Neural progenitor cell (in vitro differentiated cells): Measurements from ENCODE around the gene TPSB2. TPM values are rescaled to one million over a fixed set of nuclear protein-coding genes. Genes with fewer than 3 reads are reported as not detected.
"Not testable (repeated sequence)": the region's sequence is repeated elsewhere in the genome, so short reads cannot be mapped to it uniquely, and the experiment has no call there.

Experiments used
- DNase-seq: peaks from one replicate; pipeline ENCODE4 v3.0.0-alpha.2; 2016; ENCODE audit warnings: low spot score
- H2AFZ ChIP-seq: fragments of 200-600 bp; sonication (generic); replicated peaks from 2 replicates; pipeline ENCODE4 v1.6.1; 2016; ENCODE audit warnings: antibody characterized with exemption
- H3F3A ChIP-seq: fragments of 200-600 bp; sonication (generic); 2 replicates; pipeline ENCODE4 v1.6.1; 2016; ENCODE audit warnings: antibody characterized with exemption, low read depth
- H3K27ac ChIP-seq: fragments of 200-600 bp; sonication (generic); 2 replicates; pipeline ENCODE4 v1.5.1; 2016; ENCODE audit warnings: mild to moderate bottlenecking
- H3K27me3 ChIP-seq: fragments of 200-600 bp; sonication (generic); 2 replicates; pipeline ENCODE4 v1.6.1; 2016; ENCODE audit warnings: mild to moderate bottlenecking, moderate library complexity
- H3K36me3 ChIP-seq: fragments of 200-600 bp; sonication (generic); 2 replicates; pipeline ENCODE4 v1.5.1; 2016
- H3K4me1 ChIP-seq: fragments of 200-600 bp; sonication (generic); 2 replicates; pipeline ENCODE4 v1.6.1; 2016; ENCODE audit warnings: mixed run types
- H3K4me2 ChIP-seq: fragments of 200-600 bp; sonication (generic); 2 replicates; pipeline ENCODE4 v1.6.1; 2016
- H3K4me3 ChIP-seq: fragments of 200-600 bp; sonication (generic); 2 replicates; pipeline ENCODE4 v1.5.1; 2016
- H3K79me2 ChIP-seq: fragments of 200-600 bp; sonication (generic); 2 replicates; pipeline ENCODE4 v1.6.1; 2016; ENCODE audit warnings: low read depth
- H3K9ac ChIP-seq: fragments of 200-600 bp; sonication (generic); 2 replicates; pipeline ENCODE4 v1.6.1; 2016
- H3K9me3 ChIP-seq: fragments of 200-600 bp; sonication (generic); 2 replicates; pipeline ENCODE4 v1.5.1; 2016; ENCODE audit warnings: low read depth
- H4K20me1 ChIP-seq: fragments of 200-600 bp; sonication (generic); 2 replicates; pipeline ENCODE4 v1.6.1; 2016; ENCODE audit warnings: low read depth
- H3K27ac Mint-ChIP-seq: 3 replicates; pipeline ENCODE4 v1.8.0; 2021; ENCODE audit warnings: mixed read lengths
- H3K27me3 Mint-ChIP-seq: 2 replicates; pipeline ENCODE4 v1.8.0; 2022; ENCODE audit warnings: low read depth, mild to moderate bottlenecking, inconsistent platforms, moderate library complexity, mixed read lengths; ENCODE audit not compliant: insufficient read depth
- H3K36me3 Mint-ChIP-seq: 3 replicates; pipeline ENCODE4 v1.8.0; 2021; ENCODE audit warnings: mixed read lengths
- H3K4me1 Mint-ChIP-seq: 3 replicates; pipeline ENCODE4 v1.8.0; 2021; ENCODE audit warnings: mixed read lengths
- H3K4me3 Mint-ChIP-seq: 3 replicates; pipeline ENCODE4 v1.8.0; 2021; ENCODE audit warnings: mild to moderate bottlenecking, moderate library complexity, mixed read lengths
- H3K9me3 Mint-ChIP-seq: 3 replicates; pipeline ENCODE4 v1.8.0; 2020; ENCODE audit warnings: mixed read lengths
- EZH2 ChIP-seq: fragments of 200-600 bp; sonication (generic); IDR thresholded peaks from 2 replicates; pipeline ENCODE4 v1.6.1; 2017; ENCODE audit warnings: antibody characterized with exemption, mild to moderate bottlenecking, moderate library complexity
- total RNA-seq: library from RNA; depleted of rRNA; stranded (reverse); fragments of >200 nt; gene quantifications from 2 replicates; pipeline ENCODE4 v1.2.3, GENCODE V29; 2015; ENCODE audit warnings: low replicate concordance

TPSB2 gene
- total RNA-seq, 1 donor from 2014 or later: not detected

- not testable (repeated sequence) for H3K27me3 ChIP-seq, H3K9me3 Mint-ChIP-seq, H4K20me1 ChIP-seq, H3K36me3 Mint-ChIP-seq, H2AFZ ChIP-seq, H3K27me3 Mint-ChIP-seq, H3K4me3 Mint-ChIP-seq, H3K4me1 Mint-ChIP-seq, H3K4me2 ChIP-seq, H3K4me3 ChIP-seq, H3K9ac ChIP-seq, H3K36me3 ChIP-seq, H3K4me1 ChIP-seq, H3K27ac ChIP-seq, H3K9me3 ChIP-seq, H3K79me2 ChIP-seq, DNase-seq, H3F3A ChIP-seq
- peak overlapping the region; percentile 4 for H3K27ac Mint-ChIP-seq
Measured at GRCh38 chr16:1238909-1239308, 8.9 kb upstream of the TPSB2 start.

- Mint-ChIP-seq H3K36me3 (no peaks in the 10 kb centered on the region), H3K4me1 (peaks cover 2% of the 10 kb centered on the region), H3K27ac (peak overlapping the region; percentile 29), H3K9me3 (no peaks in the 10 kb centered on the region), H3K27me3 (peaks cover 6% of the 10 kb centered on the region), H3K4me3 (peak overlapping the region; percentile 71)
- H3K36me3 ChIP-seq: no peaks in the 10 kb centered on the region
- no peaks in the 10 kb centered on the region for H3K79me2 ChIP-seq
- no peaks in the 10 kb centered on the region for H4K20me1 ChIP-seq
- H3K4me2 ChIP-seq: no peak overlapping the region
- H2AFZ ChIP-seq: no peak overlapping the region
- no peak overlapping the region for H3K27ac ChIP-seq
- H3F3A ChIP-seq: no peaks in the 10 kb centered on the region
- no peaks in the 10 kb centered on the region for H3K9me3 ChIP-seq
- no peaks in the 10 kb centered on the region for H3K27me3 ChIP-seq
- no peak overlapping the region for H3K4me3 ChIP-seq
- DNase-seq: no peak
- no peak overlapping the region for H3K9ac ChIP-seq
- no peak for TF ChIP-seq EZH2
- no peaks in the 10 kb centered on the region for H3K4me1 ChIP-seq
Measured at GRCh38 chr16:1237990-1238389, 8.0 kb upstream of the TPSB2 start.

GRCh38 chr16:1236659-1237058 is 6.7 kb upstream of the TPSB2 start:
- DNase-seq, H3K4me3 Mint-ChIP-seq, H3K36me3 Mint-ChIP-seq, H3K4me1 ChIP-seq, H3K9me3 Mint-ChIP-seq, H3K27ac Mint-ChIP-seq, H3K79me2 ChIP-seq, H4K20me1 ChIP-seq, H3K9me3 ChIP-seq, H3F3A ChIP-seq, H3K27ac ChIP-seq, H3K36me3 ChIP-seq, H3K4me3 ChIP-seq, H3K27me3 Mint-ChIP-seq, H3K4me2 ChIP-seq, H3K9ac ChIP-seq, H3K27me3 ChIP-seq, H2AFZ ChIP-seq, H3K4me1 Mint-ChIP-seq: not testable (repeated sequence)

GRCh38 chr16:1232049-1232748 is 2.2 kb upstream of the TPSB2 start:
- H3K36me3 ChIP-seq, H3K9me3 ChIP-seq, H3K9me3 Mint-ChIP-seq, H3K4me1 ChIP-seq, H3K27ac Mint-ChIP-seq, H3K36me3 Mint-ChIP-seq, H3K79me2 ChIP-seq, H3K27ac ChIP-seq, H3F3A ChIP-seq, H3K27me3 ChIP-seq, H3K4me3 Mint-ChIP-seq, DNase-seq, H3K4me1 Mint-ChIP-seq, H3K27me3 Mint-ChIP-seq, H3K4me2 ChIP-seq, H4K20me1 ChIP-seq, H2AFZ ChIP-seq, H3K4me3 ChIP-seq, H3K9ac ChIP-seq: not testable (repeated sequence)

GRCh38 chr16:1231301-1231700 is 1.3 kb upstream of the TPSB2 start:
- not testable (repeated sequence) for H3K9me3 ChIP-seq, H3K27ac ChIP-seq, H3K4me3 Mint-ChIP-seq, H3K4me1 Mint-ChIP-seq, H3K27me3 Mint-ChIP-seq, H2AFZ ChIP-seq, H3K27ac Mint-ChIP-seq, H4K20me1 ChIP-seq, H3K9me3 Mint-ChIP-seq, H3K4me2 ChIP-seq, H3K36me3 ChIP-seq, H3K9ac ChIP-seq, H3K79me2 ChIP-seq, H3K4me1 ChIP-seq, DNase-seq, H3K27me3 ChIP-seq, H3K36me3 Mint-ChIP-seq, H3K4me3 ChIP-seq, H3F3A ChIP-seq

- not testable (repeated sequence) for H3K27me3 ChIP-seq, H3K36me3 ChIP-seq, H3K9me3 ChIP-seq, H3K4me1 Mint-ChIP-seq, H3K27ac ChIP-seq, H3K27ac Mint-ChIP-seq, H3K79me2 ChIP-seq, H3K4me3 ChIP-seq, H3K4me1 ChIP-seq, H4K20me1 ChIP-seq, H3K9ac ChIP-seq, H3K9me3 Mint-ChIP-seq, H3K27me3 Mint-ChIP-seq, DNase-seq, H3K4me2 ChIP-seq, H3K4me3 Mint-ChIP-seq, H3F3A ChIP-seq, H3K36me3 Mint-ChIP-seq, H2AFZ ChIP-seq
Measured at GRCh38 chr16:1230471-1231212, 658 bp upstream of the TPSB2 start.

GRCh38 chr16:1229476-1229875 is 508 bp downstream of the TPSB2 start:
- H4K20me1 ChIP-seq, H3K27ac Mint-ChIP-seq, H3K9me3 ChIP-seq, H3K27ac ChIP-seq, H3K27me3 Mint-ChIP-seq, H3K9me3 Mint-ChIP-seq, H2AFZ ChIP-seq, H3K27me3 ChIP-seq, H3K4me2 ChIP-seq, H3K4me3 ChIP-seq, H3K36me3 Mint-ChIP-seq, H3K36me3 ChIP-seq, H3K4me1 Mint-ChIP-seq, DNase-seq, H3K4me1 ChIP-seq, H3K4me3 Mint-ChIP-seq, H3F3A ChIP-seq, H3K9ac ChIP-seq, H3K79me2 ChIP-seq: not testable (repeated sequence)

GRCh38 chr16:1228227-1228626 is 1.8 kb downstream of the TPSB2 start:
- not testable (repeated sequence) for H3K4me2 ChIP-seq, H3K9me3 ChIP-seq, H3K4me1 ChIP-seq, DNase-seq, H3F3A ChIP-seq, H3K4me3 ChIP-seq, H3K9me3 Mint-ChIP-seq, H4K20me1 ChIP-seq, H3K4me3 Mint-ChIP-seq, H3K27me3 Mint-ChIP-seq, H3K36me3 Mint-ChIP-seq, H3K36me3 ChIP-seq, H3K79me2 ChIP-seq, H3K27ac Mint-ChIP-seq, H2AFZ ChIP-seq, H3K27ac ChIP-seq, H3K9ac ChIP-seq, H3K27me3 ChIP-seq, H3K4me1 Mint-ChIP-seq
